Stimulated activated CD8-positive, alpha-beta memory T cell treated with anti-CD3 and anti-CD28 coated beads, Interleukin-4, amount 100 ng/mL, for 4 hours (primary cell): ENCODE measurements around the gene TUBB3.
"Not testable (repeated sequence)": the region's sequence is repeated elsewhere in the genome, so short reads cannot be mapped to it uniquely, and the experiment has no call there.

Experiments
- DNase-seq, 2 donors: peaks; one replicate each; pipeline ENCODE4 v3.0.0-alpha.2; 2020; ENCODE audit warnings: low read depth in 2 of 2, low spot score in 1 of 2

Gene TUBB3

DNA sequence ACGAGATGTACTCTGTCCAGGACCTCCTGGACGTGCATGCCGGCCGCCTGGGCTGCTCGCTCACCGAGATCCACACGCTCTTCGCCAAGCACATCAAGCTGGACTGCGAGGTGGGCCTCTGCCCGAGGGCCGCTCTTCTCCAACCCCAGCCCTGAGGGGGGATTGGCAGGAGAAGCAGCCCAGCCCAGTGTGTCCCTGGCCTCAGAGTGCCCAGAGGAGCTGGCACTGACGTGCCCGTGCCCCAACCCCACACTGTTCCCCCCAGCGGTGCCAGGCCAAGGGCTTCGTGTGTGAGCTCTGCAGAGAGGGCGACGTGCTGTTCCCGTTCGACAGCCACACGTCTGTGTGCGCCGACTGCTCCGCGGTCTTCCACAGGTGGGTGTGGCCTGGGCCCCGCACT lies 41.1 kb downstream of the TUBB3 start:
- no peak for DNase-seq

DNA sequence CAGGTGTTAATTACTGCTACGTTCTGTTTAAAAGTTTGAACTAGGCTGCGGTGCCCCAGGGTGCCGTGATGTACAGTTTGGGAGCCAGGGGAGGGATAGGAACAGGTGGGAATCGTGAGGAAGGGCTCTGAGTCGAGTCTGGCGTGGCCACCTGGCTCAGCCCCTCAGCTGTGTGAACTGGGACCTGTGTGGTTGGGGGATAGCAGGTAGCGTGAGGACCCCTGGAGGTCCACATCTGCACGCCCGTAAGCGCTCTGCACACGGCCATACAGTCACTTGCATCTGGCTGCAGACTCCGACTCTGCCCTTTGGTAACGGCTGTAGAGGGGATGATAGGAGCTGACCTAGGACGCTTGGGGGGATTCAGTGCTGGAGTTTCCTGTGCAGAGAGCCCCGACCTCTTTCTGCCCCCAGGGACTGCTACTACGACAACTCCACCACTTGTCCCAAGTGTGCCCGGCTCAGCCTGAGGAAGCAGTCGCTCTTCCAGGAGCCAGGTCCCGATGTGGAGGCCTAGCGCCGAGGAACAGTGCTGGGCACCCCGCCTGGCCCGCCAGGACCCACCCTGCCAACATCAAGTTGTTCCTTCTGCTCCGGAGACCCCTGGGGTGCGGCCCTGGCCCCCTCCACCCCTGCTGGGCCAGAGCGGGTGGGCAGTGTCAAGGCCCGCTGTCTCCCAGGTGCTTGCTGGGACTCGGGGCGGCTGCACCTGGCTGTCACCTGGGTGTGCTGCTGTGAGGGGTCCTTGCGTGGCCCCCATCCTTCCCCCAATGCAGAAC lies 42.5 kb downstream of the TUBB3 start:
- no peak for DNase-seq

DNA sequence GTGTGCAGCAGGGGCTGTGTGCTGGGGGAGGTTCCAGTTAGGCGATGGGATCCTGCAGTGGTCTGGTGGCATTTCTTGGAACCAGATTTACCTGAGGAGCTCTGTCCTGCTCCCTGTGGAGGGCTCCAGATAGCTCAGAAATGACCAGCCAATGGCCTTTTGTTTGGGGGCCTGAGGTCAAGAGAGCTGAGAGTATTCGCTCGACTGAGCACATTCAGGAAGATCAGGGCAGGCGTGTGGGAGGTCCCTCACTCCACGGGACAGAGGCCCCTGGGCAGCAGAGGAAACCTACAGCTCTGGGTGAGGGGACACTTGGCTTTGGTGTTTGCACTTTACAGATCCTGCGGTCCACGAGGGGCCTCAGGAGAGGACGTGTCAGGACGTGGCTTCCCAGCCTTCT lies 43.6 kb downstream of the TUBB3 start:
- no peak for DNase-seq

DNA sequence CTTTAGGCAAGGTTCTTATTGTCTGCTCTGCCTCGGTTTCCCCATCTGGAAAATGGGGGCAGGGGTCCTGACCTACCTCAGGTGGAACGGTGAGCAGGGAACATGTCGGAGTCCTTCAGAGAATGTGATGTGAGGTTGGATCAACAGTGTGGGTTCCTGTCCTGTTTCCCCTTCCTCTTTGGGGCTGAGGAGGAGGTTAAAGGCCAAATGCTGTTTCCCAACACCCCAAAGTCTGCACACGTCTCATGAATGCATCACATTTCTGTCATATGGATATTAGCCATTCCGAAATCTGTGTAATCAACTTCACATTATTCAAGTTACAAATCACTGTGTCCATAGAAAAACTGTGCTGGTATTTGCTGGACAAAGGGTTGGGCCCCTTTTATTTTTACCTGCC lies 44.3 kb downstream of the TUBB3 start:
- DNase-seq = not testable (repeated sequence)

DNA sequence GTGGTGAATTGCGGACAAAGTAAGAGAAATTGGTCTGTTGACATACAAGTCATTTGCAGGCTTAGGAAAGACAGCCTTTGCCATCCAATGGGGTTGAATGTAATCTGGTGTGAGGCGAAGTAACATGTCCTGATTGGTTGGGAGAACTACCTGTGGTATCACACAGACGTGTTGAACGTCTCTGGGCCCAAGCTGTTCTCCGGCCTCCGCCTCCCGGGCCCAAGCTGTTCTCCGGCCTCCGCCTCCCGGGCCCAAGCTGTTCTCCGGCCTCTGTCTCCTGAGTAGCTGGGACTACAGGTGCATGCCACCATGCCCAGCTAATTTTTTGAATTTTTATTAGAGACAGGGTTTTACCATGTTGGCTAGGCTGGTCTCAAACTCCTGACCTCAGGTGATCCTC lies 44.9 kb downstream of the TUBB3 start:
- not testable (repeated sequence) for DNase-seq

DNA sequence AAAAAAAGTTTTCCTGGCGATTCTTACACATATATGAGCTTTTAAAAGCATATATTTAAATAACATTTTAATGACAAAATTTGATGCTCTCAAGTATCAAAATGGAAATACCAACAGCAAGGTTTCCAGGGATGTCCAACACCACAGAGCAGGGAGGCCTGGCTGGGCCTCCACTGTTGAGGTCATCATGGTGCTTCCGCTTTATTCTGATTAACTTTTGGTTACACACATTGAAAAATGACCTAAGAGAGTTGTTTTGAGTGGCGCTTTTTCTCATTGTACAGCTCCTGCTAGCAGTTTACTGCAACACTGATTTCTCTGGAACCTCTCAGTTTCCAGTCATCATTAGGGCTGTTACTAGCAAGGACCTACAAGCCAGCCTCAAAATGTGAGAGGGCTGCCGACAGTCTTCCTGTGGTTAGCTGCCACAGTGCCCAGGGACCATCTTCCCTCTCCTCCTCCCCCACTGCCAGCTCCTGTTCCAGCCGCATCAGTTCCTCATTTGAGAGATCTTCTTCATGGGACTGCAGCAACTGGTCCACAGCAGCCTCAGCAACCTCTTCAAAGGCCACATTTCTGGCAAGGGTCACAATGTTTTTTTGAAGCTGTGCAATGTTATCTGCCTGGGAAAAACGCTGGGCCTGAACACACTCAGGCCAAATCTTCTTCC lies 46.7 kb downstream of the TUBB3 start:
- DNase-seq = no peak

DNA sequence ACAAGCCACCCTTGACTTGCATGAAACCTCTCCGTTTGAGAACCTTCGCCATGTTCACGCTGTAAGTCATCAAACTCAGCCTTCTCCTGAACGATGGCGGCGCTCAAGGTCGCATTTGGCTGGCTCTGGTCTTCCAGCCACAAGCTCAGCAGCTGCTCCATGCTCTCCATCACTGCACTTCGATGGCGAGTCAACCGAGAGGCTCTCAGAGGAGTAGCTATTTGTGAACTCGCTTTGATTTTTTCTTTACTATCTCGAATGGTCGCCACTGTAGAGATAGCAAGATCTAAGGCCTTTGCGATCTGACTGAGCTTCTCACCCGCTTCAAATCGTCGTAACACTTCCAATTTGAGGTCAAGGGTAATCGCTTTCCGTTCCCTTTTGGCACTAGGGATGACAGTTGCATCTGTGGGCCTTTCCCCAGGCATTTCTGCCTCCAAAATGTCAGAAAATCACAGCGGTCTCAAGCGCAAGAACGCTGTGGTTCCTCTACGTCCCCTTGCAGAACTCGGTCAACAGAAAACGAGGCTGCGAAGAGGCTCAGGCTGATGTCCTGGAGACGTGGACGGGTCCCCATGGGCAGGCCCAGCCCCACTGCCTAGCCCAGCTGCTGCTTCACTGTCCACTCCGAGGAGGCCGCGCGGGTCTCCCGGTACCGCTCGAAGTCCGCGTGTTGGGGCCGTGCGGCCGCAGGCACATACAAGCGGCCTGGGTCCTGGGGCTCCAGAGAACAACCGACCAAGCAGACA lies 48.5 kb downstream of the TUBB3 start:
- no peak for DNase-seq

DNA sequence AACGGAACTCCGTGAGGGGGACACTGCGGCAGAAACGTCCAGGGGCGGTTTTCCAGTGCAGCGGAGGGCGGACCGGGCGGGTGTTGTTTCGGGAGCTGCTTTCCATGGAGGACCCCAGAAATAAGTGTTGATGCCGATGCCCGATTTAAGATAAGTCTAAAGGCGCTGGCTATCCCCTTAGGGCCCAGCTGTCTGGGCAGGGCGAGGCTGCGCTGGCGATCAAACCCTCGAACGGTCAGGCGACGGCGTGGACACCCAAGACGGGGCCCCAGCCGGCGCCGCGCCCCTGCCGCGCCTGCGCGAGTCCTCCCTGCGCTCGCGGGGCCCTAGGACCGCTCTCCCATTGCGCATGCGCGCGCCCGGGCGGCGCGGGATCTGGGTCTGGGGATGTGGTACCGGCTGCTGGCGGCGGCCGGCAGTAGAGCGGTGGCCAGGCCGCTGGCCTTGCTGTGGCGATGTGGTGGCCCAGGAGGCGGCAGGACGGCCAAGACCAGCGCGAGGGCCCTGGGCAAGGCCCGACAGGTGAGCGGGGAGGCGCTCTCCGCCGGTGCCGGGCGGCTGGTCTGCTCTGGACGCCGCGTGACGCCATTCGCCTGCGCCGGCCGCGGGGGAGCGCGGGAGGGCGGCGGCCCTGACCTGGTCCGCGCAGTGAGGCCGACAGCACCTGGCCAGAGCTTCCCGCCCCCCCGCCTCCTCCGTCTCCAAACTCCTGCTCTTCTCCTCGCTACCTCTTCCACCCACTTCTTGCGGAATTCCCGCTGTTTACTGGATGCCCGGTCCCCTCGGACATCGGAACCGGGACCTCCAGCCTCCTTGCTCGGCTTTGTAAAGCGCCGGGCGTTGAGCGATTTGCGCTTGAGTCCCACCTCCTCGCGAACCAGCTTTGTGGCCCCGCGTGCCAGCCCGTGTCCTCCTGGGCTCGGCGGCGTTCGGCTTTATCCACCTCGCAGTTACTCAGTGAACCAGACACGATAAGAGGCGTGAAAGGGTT lies 49.4 kb downstream of the TUBB3 start:
- DNase-seq = peak; percentile 73 to 75

DNA sequence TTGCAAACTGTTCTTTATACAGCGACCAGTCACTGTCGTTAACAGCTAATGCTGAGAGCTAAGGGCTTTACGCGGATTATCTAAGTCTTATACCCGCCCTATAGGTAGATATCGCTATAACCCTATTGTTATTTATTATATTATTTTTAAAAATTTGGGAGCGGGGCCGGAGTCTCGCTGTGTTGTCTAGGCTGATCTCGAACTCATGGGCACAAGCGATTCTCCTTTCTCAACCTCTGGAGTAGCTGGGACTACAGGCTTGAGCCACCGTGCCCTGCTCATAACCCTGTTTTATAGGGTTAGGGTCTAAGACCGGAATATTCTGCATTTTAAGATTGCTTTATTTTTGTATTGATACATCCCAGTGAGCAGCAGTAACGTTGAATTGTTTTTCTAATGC lies 50.1 kb downstream of the TUBB3 start:
- DNase-seq = no peak

DNA sequence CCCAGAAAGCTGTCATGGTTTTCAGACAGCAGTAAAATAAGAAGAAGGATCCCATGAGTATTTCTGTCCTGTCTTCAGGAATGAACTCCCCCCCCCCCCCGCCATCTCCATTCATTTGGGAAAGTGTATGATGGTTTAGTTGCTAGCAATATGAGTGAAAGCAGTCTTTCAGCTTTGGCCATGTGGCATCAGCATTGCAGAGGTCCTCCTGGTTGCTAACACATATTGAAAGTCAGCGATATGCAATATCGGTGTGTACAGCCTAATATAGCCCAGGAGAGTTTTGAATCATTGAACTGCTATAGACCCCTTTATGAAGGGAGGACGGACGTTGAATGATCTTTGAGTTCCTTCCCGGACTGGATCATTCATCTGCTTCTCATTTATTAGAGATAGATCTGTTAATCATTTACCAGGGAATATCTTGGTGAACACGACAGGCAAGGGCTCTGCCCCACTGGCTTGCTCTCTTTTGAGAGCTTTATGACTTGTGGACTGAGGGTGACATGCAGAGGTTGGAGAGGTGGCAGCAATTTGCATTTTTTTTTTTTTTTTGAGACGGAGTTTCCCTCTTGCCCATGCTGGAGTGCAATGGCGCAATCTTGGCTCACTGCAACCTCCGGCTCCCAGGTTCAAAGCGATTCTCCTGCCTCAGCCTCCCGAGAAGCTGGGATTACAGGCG lies 50.7 kb downstream of the TUBB3 start:
- no peak for DNase-seq

DNA sequence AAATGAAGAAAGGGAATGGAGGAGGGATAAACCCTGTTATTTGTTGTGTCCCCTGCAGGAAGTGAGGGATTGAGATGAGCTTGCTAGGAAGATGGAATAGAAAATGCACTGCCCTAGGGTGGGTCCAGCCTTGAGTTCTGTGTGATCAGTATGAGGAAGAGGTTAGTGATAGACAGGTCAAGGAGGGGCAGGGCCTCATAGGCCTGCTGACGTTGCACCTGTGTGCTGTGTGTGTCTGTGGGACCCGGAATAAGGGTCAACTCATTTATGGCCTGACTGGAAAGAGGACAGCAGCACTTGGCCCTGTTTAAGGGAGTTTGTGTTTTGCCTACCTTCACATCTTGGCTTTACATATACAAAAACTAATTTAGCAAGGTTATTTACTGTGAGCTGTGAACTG lies 51.7 kb downstream of the TUBB3 start:
- DNase-seq = no peak

DNA sequence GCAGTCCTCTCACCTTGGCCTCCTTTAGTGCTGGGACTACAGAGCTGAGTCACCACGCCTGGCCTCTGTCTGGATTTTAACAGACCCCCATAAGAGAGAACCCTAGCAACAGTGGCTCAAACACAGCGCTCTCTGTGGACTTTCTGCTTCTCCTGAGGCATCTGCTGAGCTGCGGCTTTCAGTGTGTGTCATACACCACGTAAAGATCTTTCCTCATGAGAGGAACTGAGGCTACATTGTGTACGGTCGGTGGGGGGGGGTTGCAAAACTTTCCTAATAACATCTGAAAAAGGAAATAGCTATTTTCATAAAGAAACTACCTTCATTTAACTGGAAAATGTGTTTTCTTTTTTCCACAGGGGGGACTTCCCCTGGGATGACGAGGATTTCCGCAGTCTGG lies 58.3 kb downstream of the TUBB3 start:
- no peak for DNase-seq

DNA sequence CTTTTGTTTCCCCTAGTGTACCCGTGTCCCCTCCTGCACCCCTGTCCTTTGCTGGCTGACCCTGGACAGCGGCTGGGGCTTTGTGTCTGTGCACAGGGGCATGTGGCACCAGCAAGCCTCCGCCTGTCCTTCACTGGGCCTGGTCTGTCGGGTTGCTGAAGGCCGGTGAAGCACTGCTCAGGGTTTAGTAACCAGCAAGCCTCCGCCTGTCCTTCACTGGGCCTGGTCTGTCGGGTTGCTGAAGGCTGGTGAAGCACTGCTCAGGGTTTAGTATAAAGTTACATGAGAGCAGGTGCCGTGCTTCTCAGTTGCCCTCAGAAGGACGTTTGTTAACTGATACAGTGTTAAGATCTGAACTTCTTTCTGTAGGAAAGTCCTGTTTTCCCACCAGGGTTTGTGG lies 59.2 kb downstream of the TUBB3 start:
- no peak for DNase-seq

DNA sequence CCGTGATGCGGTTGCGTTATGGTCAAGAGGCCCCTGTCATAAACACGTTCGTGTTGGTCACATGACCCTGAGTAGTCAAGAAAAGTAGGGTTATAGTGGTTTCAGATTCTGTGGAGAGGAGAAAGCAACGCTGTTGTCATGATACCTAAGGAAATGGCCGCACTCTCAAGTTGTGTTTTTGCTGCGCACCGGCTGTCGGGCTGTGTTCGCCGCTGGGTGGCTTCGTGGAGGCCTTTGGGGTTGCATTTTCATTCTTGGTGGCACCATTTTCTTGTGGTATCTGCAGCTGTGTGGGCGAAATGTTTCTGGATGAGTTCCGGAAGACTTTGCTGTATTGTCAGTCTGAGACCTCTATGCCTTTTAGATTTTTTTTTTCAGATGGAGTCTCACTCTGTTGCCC lies 60.4 kb downstream of the TUBB3 start:
- no peak for DNase-seq

DNA sequence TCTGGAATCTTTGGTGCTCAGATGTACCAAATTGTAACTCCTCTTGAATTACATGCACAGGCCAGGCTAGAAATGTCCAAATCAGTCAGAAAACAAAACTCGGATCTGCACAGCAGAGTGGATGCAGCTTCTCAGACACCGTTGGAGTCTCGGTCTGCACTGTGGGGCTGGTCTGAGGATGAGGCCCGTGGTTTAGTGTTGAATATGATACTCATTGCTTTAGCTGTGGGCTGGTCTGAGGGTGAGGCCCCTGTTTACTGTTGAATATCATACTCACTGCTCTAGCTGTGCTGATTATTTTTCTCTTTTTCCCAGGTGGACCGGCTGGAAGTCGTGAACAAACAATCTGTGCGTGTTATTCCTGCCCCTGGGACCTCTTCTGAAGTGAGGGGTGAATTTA lies 61.1 kb downstream of the TUBB3 start:
- no peak for DNase-seq

DNA sequence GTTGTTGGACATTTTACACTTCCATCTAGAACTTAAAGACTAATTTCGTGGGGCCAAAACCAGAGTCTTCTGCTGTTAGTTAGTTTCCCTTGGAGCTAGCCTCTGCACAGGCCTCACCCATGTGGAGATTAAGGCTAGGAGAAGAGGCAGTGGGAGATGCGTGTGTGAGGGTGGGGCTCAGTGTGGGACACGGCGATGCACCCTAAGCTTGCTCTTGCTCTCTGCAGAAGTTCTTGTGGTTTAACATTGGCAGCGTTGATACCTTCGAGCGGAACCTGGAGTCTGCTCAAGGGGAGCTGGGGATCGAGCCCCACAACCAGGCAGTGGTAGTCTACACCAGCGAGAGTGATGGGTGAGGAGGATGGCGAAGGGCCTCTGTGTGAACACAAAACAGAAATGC lies 62.1 kb downstream of the TUBB3 start:
- DNase-seq = no peak
